ENCODE measurements around the gene CDKAL1.

CDKAL1 gene

DNA sequence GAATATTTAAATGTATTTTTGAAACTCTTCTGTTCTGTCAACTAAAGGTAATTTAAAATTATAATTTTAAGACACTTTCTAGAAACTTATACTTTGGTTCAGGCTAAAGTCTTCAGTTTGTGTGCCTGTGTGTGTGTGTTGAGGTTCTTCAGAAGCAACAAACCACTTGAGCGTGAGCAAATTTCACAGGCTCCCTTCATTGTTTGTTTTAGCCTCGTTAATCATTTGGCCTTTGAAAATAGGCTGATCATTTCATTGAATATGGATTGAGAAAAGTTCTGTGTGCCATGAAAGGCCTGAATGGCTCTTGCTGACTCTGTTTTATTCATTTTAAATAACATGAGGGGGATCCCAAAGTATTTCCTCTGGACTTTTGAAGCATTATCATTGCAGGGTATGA lies 420.1 kb downstream of the CDKAL1 start:
- no peak overlapping the region for H3K4me3 ChIP-seq (ENCODE audit: low read length)
- TF ChIP-seq, protein P1, sequence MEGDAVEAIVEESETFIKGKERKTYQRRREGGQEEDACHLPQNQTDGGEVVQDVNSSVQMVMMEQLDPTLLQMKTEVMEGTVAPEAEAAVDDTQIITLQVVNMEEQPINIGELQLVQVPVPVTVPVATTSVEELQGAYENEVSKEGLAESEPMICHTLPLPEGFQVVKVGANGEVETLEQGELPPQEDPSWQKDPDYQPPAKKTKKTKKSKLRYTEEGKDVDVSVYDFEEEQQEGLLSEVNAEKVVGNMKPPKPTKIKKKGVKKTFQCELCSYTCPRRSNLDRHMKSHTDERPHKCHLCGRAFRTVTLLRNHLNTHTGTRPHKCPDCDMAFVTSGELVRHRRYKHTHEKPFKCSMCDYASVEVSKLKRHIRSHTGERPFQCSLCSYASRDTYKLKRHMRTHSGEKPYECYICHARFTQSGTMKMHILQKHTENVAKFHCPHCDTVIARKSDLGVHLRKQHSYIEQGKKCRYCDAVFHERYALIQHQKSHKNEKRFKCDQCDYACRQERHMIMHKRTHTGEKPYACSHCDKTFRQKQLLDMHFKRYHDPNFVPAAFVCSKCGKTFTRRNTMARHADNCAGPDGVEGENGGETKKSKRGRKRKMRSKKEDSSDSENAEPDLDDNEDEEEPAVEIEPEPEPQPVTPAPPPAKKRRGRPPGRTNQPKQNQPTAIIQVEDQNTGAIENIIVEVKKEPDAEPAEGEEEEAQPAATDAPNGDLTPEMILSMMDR (conservative IDR thresholded peaks at IDR 0.05; ENCODE audit: low read depth, low read length) = no peak
- DNase-seq (ENCODE audit: low read depth) = no peak

DNA sequence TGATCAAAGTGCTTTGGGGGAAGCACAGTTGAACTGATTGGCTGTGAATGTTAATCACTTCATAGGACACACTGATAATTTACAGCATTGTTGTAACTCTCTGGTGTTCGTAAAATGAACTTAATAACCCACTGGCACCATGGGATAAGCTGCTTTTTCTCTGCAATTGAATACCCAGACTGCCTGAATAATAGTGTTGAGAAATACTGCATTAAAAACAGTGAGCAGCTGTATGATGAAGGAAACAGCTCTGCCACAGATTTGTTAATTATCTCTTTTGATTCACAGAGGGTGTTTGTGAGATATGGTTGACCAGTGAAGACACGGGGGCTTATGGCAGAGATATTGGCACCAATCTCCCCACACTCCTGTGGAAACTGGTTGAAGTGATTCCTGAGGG lies 420.9 kb downstream of the CDKAL1 start:
- TF ChIP-seq, protein P1 (conservative IDR thresholded peaks at IDR 0.05; ENCODE audit: low read depth, low read length) = no peak
- H3K4me3 ChIP-seq (ENCODE audit: low read length) = no peak overlapping the region
- no peak for DNase-seq (ENCODE audit: low read depth)

DNA sequence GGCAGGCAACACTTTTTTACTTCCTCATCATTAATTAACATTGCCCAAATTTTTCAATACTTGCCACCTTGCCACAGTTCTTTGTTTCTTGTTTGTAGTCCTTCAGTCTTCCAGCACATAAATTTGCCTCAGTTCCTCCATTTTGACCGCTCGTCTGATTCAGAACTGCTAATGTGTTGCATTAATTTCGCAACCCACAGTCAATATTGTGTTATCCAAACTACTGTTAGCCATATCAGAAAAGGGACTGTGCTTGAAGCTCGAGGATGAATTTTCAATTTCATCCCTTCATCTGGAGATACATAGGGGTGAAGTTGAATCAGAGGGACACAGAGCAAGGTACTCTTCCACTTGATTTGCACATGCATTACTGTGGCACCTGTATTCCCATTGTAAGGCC lies 421.5 kb downstream of the CDKAL1 start:
- TF ChIP-seq, protein P1 (conservative IDR thresholded peaks at IDR 0.05; ENCODE audit: low read depth, low read length) = no peak
- DNase-seq (ENCODE audit: low read depth) = no peak
- H3K4me3 ChIP-seq (ENCODE audit: low read length) = no peak overlapping the region

DNA sequence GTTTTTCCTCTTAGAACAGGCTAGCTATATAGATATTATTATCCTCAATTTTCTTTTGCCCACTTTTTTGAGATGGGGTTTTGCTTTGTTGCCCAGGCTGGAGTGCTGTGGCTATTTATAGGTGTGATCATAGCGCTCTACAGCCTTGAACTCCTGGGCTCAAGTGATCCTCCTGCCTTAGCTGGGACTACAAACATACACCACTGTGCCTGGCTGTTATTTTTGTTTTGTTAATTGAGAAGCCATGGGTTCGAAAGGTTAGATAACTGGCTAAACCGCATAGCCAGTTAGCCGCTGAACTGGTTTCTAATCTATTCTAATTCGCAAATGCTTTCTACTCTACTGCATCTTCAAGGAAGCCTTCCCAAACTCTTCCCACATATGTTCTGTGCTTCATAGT lies 425.8 kb downstream of the CDKAL1 start:
- TF ChIP-seq, protein P1 (conservative IDR thresholded peaks at IDR 0.05; ENCODE audit: low read depth, low read length) = no peak
- H3K4me3 ChIP-seq (ENCODE audit: low read length) = no peak overlapping the region
- DNase-seq (ENCODE audit: low read depth) = no peak

DNA sequence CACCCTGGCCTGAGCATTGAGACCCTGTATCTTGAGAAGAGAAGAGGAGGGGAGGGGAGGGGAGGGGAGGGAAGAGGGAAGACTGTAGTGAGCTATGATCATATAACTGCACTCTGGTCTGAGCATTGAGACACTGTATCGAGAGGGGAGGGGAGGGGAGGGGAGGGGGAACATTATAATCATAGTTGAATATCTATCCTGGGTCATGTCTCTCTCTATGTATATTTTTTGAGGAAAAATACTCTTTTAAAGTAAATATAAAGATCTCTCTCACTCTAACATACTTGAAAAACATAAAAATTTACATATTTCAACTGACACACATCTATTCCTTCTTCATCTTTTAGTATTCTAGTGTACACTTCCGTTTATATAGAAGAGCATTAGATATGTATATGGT lies 431.0 kb downstream of the CDKAL1 start:
- H3K4me3 ChIP-seq (ENCODE audit: low read length) = no peak overlapping the region
- TF ChIP-seq, protein P1 (conservative IDR thresholded peaks at IDR 0.05; ENCODE audit: low read depth, low read length) = no peak
- DNase-seq (ENCODE audit: low read depth) = no peak

DNA sequence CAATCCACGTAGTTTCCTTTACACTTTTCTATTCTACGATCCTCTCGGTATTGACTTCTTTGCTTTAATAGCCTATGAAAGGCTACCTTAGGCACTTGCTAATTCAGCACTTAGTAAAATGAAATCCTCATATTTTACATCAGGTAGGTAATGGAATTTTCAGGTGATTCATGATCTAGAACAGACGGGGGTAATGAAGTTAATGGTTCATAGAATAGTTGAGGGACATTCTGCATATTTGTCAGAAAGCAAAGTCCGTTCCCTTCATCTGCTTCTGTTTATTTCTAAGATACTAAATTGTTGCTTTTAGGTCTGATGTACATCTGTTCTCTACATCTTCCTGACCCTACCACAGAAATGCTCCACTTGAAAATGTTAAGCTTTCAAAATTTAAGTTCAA lies 431.7 kb downstream of the CDKAL1 start:
- DNase-seq (ENCODE audit: low read depth) = no peak
- TF ChIP-seq, protein P1 (conservative IDR thresholded peaks at IDR 0.05; ENCODE audit: low read depth, low read length) = no peak
- no peak overlapping the region for H3K4me3 ChIP-seq (ENCODE audit: low read length)

DNA sequence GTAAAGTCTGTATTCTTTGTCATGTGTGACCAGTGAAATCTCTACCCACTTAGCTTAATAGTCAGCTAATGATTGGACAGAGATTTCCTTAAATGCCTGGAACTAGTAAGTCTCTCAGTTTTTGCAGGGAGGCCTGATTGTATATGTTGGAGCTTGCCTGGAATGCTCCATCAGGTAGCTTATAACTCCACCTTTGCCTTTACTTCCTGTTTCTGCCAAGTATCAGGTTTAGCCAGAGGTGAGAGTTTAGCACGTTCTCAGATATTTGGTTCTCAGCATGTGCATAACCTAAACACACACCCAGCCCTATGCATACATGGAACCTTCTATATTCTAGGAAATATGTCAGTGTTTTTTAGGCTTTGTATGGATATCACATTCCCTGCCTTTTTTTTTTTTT lies 435.3 kb downstream of the CDKAL1 start:
- TF ChIP-seq, protein P1 (conservative IDR thresholded peaks at IDR 0.05; ENCODE audit: low read depth, low read length) = no peak
- no peak overlapping the region for H3K4me3 ChIP-seq (ENCODE audit: low read length)
- DNase-seq (ENCODE audit: low read depth) = no peak
